AG08396 (cell line): ENCODE data around the gene TST.

ENCODE experiments used
- DNase-seq: peaks from one replicate; pipeline ENCODE4 v3.0.0; 2012; ENCODE audit warnings: low spot score, mixed read lengths

Gene TST

DNA sequence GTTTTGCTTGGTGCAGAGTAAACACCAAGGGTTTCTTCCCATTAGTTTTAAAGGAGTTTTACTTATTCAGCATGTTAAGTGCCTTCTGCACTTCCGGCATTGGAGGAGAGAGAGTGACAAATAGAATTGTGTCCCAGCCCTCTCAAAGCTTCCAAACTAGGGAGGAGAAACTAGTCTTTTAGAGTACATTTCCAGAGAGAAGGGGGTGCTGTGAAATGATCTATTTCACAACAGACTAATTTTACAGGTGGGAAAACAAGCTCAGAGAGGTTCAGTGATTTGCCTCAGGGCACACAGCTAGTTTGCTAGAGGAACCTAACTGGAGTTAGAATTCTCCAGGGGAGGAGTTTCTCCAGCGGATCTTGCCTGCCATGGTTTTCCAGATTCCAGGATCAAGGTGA, 12.9 kb upstream of the TST start:
- no peak for DNase-seq

DNA sequence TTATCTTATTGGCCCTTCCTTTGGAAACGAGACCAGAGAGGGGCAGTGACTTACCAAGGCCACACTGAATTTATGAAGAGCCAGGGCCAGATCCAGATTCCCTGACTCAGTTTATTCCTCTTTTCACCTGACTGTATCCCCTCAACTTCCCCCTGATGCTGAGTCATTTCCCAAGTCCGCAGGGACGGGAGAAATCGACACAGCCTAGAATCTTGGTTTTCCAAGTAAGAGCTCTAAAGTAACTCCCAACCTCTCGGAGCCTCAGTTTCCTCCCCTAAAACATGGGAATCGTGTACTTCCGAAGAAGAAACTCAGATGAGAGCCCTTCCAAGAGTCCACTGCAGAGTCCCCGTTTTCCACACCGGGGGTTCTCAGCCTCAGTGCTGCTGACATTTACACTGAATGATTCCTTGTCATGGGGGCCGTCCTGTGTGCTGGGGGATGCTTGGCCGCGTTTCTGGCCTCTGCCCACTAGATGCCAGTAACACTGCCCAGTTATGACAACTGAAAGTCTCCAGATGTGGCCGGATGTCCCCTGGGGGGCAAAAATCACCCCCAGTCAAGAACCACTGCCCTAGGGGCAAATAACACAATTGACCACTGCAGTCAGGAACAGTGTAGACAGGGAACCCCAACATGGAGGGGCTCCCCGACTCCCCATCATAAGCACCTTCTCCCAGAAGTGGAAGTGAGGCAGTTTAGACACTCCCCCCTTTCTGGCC, 11.5 kb upstream of the TST start:
- no peak for DNase-seq

DNA sequence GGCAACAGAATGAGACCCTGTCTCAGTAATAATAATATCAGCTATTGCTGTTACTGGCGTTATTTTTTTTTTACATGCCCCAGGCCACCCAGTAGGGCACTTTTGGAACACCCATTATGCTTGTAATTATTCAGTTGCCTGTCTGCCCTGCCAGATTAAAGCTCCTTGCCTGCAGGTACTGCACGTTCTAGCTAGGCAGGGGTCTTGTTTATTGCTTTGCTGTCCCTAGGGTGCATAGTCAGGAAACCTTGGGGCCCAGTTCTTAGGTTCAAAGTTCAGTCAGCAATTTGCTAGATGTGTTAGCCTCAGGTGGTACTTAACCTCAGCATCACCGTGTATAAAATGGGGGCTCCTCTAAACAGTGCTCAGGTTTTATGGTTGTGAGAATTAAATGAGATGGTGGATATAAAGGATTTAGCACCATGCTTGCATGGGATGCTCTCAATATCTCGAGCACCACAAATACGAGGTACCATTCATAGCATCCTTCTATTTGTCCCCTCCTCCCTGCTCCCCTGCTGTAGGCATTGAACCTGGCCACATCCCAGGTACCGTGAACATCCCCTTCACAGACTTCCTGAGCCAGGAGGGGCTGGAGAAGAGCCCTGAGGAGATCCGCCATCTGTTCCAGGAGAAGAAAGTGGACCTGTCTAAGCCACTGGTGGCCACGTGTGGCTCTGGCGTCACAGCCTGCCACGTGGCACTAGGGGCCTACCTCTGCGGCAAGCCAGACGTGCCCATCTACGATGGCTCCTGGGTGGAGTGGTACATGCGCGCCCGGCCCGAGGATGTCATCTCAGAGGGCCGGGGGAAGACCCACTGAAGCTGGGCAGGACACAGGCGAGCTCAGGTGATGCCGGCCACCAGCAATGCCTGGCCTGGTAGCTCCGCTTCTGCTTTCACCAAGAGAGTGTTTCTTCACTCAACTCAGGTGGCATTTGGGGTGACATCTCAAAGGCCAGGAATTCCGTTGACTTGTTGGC, 9.7 kb upstream of the TST start:
- DNase-seq = no peak

DNA sequence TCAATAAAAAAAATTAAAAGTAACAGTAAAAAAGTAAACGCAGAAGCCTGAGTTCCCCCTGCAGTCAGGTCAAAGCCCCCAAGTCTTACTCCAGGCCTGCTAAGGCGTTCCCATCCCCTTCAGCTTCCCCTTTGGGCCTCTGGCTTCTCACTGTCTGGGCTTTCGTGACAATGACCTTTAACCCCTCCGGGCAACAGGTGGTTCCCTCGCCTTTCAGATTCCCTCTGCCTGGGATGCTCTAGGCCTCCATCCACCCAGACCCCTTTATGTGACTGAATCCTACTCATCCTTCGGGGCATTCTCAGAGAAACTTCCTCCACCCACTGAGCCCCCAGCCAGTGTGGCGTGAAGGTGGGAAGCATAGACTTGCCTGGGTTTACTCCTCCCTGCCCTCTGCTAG, 8.3 kb upstream of the TST start:
- no peak for DNase-seq

DNA sequence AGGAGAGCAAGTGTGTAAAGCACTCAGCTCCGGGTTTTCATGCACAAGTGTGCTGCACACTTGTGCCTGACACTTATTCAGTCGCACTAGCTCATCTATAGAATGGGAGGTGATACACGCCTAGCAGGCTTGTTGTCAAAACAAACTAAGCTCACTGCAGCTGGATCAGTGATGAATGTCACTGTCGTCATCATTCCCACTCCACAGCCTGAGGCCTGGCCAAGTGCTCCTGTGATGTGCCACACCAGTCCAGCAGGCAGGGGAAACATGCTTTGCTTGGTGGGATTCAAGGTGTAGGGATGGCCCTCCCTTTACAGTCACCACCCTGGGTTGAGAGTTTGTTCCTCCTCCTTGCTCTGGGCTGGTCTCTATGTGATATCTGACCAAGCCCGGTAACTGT, 7.1 kb upstream of the TST start:
- DNase-seq = no peak

DNA sequence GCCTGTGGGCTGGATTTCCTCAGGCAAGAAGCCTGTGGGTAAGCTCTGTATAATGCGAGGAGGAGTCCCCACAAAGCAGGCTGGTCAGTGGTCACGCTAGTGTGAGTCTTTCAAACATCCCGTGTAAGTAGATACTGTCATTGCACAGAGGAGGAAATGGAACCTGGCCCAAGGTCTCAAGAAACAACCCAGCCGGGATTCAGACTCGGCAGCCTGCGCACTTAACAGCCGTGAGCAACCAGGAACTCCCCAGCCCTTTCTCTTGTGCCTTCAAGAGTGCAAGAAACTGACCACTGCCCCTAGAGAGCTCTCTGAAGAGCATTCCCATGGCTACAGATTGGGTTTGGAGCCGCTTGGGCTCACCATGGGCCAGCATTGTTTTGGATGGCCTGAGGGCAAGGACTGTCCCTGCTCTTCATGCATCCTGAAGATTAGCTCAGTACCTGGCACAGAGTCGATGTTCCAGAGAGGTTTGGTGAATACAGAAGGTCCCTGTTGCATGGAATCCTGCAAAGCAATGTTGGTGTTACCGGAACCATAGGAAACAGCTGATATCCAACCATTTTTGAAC, 6.3 kb upstream of the TST start:
- DNase-seq = no peak

DNA sequence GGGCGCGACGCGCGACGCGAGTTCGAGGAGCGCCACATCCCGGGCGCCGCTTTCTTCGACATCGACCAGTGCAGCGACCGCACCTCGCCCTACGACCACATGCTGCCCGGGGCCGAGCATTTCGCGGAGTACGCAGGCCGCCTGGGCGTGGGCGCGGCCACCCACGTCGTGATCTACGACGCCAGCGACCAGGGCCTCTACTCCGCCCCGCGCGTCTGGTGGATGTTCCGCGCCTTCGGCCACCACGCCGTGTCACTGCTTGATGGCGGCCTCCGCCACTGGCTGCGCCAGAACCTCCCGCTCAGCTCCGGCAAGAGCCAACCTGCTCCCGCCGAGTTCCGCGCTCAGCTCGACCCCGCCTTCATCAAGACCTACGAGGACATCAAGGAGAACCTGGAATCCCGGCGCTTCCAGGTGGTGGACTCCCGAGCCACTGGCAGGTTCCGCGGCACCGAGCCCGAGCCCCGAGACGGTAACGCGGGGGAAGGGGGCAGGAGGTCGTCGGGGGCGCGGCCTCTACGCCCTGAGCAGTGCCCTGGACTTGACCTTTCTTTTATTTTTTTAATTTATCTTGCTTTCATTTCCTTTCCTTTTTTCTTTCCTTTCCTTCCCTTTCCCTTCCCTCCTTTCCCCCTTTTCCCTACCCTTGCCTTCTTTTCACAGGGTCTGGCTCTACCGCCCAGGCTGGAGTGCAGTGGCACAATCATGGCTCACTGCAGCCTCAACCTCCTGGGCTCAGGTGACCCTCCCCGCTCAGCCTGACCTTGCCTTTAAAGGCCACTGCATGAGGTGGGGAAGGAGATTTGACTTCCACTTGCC, 5.3 kb upstream of the TST start:
- DNase-seq = no peak

DNA sequence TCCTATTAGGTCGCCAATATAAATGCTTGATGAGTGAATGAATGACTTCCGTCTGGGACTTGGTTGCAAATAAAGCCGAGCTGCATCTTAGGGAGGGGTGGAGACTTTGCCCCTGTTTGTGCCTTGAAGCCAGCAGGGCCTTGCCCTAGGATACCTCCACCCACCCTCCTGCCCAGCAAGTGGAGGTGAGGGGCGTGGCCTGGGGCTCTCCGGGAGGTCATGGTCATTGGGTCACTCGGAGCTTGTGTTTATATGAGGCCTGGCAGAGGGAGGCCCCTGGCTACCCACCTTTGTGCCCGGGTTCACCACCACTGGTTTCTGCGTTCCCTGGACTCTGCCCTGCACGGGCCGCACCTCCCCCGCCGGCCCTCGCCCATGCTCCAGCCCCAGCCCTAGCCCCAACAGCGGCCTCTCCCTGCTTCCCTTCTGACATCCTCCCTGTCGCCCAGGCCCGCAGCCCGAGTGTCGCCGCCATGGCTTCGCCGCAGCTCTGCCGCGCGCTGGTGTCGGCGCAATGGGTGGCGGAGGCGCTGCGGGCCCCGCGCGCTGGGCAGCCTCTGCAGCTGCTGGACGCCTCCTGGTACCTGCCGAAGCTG, 4.6 kb upstream of the TST start:
- no peak for DNase-seq

DNA sequence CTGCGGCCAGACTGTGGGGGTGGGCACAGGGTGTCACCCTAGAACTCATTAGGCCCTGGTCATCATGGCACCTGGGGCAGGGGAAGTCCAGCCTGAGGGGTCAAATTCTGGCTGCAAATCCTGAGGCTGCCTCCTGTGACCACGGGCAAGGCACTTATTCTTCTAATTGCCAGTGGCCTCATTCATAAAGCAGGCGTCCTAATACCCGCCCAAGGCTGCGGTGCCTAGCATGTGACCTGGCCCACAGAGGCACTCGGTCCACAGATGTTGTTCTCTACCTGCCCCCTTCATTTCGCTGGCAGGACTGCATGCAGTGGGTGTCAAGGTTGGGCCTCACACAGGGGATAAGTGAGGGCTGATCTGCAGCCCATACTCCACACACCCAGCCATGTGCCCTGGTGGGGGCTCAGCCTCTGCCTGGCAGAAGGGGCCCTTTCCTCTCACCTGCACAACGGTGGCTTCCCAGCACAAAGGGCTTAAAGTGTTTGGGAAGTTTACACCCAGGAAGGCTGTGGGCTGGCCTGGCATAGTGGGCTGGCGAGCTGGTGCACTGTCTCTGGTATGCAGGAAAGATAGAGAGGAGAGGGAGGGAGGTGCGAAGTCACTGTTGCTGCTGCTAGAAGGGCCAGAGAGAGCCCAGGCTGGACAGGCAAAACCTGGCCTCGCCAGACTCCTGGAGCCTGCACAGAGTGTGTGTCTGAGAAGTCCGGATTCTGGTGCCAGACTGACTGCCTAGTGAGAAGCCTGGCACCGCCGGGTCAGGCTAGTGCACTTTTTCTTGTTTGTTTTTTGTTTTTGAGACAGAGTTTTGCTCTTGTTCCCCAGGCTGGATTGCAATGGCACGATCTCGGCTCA, 3.5 kb upstream of the TST start:
- no peak for DNase-seq

DNA sequence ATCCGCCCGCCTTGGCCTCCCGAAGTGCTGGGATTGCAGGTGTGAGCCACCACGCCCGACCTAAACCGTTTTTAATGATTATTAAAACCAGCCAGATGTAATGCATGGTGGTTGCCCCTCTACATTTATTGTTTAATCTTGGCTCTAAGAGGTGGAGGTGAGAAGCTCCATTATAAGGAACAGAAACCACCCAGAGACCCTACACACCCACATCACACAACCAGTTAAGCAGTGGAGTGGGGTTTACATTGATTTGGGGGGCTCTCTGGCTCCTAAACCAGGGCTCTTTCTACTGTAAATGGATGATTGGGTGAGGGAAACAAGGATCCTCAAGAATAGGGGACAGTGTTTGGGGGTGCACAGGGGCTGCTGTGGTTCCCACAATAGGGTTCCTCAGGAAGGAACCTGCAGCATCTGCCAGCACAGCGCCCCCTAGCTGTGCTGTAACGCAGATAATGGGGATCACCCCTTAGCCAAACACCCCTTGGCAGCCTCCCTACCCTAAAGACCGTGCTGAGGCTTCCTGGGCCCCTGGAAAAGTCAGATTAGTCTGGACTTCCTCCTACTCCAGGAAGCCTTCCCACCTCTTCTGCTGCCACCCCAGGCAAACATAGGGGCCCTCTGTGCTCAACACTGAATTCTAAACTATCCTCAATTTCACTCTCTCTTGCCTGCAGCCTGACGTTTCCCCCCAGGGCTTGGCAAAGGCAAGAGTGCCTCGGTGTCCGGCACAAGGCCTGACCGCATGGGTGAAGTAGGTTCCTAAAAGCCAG, 2.6 kb upstream of the TST start:
- DNase-seq = peak; percentile 76

DNA sequence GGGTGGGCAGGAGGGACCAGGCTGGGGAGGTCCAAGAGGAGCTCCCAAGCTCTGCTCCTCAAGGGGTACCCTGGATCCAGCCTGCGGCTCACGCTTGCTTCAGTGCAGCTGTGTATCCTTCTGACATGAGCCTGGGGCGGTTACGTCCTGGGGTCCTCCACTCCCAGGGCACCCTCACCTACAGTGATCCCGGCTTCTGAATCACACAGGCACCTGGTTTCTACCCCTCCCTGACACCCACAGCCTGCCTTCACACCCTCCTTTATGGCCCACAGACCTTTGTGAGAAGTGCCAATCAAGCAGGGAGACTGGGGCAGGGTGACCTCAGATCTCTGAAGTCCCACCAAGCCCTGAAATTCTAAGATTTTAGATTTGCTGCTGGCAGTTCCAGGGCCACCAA, 1.8 kb upstream of the TST start:
- DNase-seq = no peak

DNA sequence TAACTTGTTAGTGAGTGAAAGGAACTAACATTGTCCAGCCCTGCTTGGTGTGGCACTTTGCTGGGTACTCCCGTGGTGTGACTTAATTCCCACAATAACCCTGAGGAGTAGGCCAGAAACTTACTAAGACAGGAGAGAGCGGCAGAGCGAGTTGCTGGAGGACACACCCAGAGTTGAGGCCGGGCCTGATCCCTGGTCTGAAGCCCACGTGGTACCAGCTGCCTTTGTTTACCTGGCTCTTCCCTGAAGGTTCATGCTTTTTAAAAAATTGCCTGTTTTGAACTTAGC, 889 bp upstream of the TST start:
- DNase-seq = peak; percentile 62

DNA sequence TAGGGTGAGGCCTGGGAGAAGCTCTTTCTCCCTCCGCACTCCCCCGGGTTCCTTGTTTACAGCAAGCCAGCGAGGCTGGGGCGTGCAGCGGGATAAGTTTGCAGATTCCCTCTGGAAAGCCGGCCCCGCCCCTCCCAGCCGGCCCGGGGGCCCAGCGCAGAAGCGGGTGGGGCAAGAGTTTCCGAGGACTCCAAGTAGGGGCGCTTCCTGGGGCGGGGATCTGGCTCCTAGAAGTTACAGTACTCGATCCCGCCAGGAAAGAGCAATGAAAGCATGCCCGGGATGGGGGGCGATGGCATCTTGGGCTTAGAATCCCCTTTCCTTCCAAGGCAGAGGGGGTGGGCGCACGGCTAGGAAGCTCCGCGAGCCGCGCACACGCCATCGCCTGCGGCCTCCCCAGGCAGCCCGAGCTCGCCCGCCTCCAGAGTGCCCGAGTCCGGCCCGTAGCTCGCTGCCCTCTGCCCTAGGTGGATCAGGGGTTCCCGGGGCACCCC, 385 bp downstream of the TST start:
- peak; percentile 59 for DNase-seq

DNA sequence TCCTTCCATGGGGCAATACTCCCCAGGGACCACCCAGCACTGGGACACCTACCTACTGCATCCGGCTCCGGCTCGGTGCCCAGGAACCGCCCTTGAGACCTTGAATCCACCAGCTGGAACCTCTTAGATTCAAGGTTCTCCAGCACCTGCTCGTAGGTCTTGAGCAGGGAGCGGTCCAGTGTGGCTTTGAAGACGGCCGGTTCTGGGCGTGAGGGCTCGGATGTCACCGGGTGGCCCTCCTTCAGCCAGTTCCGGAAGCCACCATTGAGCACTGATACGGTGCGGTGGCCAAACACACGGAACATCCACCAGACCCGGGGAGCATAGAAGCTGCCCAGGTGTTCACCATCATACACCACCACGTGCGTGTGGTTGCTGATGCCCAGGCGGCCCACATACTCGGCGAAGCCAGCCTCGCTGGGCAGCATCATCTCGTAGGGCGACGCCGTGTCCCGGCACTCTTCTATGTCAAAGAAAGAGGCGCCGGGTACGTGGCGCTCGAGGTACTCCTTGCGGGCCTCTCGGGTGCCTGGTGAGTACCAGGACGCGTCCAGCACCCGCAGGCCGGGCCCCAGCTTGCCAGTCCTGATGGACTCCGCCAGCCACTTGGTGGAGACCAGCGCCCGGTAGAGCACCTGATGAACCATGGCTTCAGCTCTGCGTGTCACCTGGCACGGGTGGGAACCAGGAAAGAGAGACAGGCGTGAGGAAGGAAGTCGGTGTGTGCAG, 997 bp downstream of the TST start:
- no peak for DNase-seq

DNA sequence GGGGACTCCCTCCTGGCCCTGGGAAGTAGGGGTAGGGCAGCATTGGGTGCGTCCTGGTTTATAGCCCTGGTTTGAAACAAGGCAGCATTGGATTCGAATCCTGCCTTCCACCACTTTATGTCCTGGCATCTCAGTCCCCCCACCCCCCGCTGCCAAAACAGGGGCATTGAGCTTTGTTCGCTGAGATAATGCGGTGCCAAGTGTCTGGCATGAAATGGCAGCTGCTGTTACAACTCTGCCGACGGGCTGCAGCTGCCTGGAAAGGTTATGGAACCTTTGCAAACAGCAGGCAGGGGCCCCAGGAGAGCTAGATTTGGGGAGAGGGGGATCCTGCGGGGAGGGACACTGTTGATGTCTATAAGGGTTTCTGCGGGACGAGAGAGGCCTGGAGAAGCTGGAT, 1.9 kb downstream of the TST start:
- no peak for DNase-seq

DNA sequence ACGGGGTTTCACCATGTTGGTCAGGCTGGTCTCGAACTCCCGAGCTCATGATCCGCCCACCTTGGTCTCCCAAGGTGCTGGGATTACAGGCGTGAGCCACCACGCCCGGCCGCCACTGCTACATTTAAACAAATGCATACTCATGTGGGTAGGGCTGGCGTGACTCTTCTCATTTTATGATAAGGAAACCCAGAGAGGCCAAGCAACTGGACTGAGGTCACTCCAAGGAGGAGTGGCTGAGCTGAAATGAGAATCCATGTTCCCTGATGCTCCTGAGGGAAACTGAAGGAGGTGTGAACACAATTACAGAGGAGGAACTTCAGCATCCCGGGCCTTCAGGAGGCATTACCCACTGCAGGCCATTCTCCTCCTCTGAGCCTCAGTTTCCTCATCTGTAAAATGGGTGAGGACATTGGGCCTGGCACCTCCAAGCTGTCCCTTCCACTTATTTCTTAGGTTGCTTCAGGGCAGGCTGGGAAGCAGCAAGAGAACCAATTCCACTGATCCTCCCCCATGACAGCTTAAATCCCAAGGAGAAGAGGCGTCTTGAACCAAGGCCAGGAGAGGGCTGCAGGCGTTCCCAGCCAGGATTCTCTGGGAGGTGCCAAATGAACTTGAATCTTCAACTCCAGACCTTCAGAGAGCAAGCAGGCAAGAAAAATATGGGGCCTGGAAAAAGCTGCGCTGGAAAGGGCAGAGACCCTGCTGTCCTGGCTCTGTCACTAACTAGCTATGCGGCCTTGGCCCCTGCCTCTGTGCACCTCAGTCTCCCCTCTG, 2.9 kb downstream of the TST start:
- DNase-seq = no peak

DNA sequence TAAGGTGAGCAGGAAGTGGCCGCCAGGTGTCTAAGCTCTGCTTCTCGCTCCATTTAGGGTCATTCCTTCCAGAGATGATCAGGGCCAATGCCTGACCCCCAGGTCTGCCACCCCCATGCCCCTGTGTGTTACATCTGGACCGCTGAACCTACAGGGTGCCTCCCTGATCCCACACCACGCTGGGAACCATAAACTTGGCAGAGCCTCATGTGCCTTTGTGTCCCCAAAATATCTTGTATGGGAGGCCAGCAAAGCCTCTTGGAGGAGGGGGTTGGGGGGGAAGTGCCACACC, 3.7 kb downstream of the TST start:
- no peak for DNase-seq

DNA sequence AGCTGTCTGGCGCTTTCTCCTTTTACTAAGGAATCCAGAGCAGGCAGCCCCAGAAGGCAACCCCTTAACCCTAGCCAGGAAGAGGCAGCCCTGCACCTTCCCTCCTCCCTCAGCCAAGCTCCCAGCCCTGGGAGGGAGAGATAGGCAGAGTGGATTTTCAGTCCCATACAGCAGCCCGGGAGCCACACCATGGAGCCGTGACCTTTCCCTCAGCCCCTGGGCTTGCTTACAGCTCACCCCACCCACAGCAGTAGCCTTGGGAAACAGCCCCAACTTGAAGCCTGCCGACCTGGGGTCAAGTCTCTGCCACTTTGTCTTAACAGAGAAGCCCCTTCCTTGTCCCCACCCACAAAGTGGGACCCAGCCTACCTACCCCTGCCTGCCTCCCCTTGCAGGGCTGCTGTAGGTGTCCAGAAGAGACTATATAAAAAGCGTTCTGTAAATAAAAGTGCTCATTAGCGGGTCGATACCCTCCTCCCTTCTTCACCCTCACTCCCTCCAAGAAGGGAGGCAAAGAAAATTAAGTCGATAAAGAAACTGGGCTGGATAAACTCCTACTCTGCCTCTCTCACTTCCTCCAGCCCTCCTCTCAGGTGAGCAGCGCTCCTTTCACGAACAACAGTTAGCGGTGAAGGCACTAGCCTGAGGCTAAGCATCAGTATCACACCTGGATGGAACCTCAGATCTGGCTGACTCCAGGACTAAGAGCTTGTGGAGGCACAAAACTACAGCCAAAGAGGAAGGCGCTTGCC, 4.2 kb downstream of the TST start:
- DNase-seq = no peak
